ENCODE measurements around the gene PI4KB. TPM values are rescaled to one million over a fixed set of nuclear protein-coding genes. Genes with fewer than 3 reads are reported as not detected.

The PI4KB gene
- total and polyA plus RNA-seq, 4 donors, result 14.2 to 27.1 (median 19.2) TPM

GRCh38 chr1:151266315-151266714 is 60.9 kb downstream of the PI4KB start:
- Histone ChIP-seq H3K36me3 (ENCODE audit: control insufficient read depth in 4 of 4, insufficient read depth in 3 of 4, low read depth in 1 of 4, low read length in 3 of 4) (peaks cover 10 to 33% (median 13%) of the 10 kb centered on the region in 4 donors), H3K4me3 (ENCODE audit: low read depth in 1 of 3, low read length in 3 of 3) (no peak overlapping the region), H3K9me3 (ENCODE audit: control insufficient read depth in 4 of 4, low read length in 3 of 4) (no peaks in the 10 kb centered on the region), H3K4me1 (ENCODE audit: control insufficient read depth in 4 of 4, insufficient read depth in 4 of 4, low read length in 3 of 4) (peaks cover 9 to 26% (median 24%) of the 10 kb centered on the region in 4 donors), H3K9ac (ENCODE audit: low read depth in 1 of 2, low read length in 2 of 2) (no peak overlapping the region), H3K27ac (ENCODE audit: low read depth in 1 of 2, low read length in 2 of 2) (peak overlapping the region; percentile 54 to 81), H3K27me3 (ENCODE audit: control insufficient read depth in 4 of 4, insufficient read depth in 4 of 4, low read length in 3 of 4) (no peaks in the 10 kb centered on the region)
- WGBS, result 47% methylated on average over 3 of the region's 3 CpGs
- no peak for DNase-seq (ENCODE audit: low spot score)
- peak in 1 of 2 donors; percentile 51 for TF ChIP-seq RXRA (IDR thresholded peaks at IDR 0.05)
- no peak for TF ChIP-seq NR2F2 (IDR thresholded peaks at IDR 0.05)
- TF ChIP-seq HNF4A (conservative IDR thresholded peaks at IDR 0.05), result peak; percentile 64 to 67

GRCh38 chr1:151265446-151266236 is 61.6 kb downstream of the PI4KB start:
- no peak overlapping the region for H3K9ac ChIP-seq (ENCODE audit: low read depth in 1 of 2, low read length in 2 of 2)
- WGBS, result 56% methylated on average over 14 of the region's 14 CpGs
- H3K4me3 ChIP-seq (ENCODE audit: low read depth in 1 of 3, low read length in 3 of 3), result peak overlapping the region in 2 of 3 donors; percentile 9 to 26
- no peaks in the 10 kb centered on the region for H3K27me3 ChIP-seq (ENCODE audit: control insufficient read depth in 4 of 4, insufficient read depth in 4 of 4, low read length in 3 of 4)
- peak overlapping the region; percentile 54 to 81 for H3K27ac ChIP-seq (ENCODE audit: low read depth in 1 of 2, low read length in 2 of 2)
- peaks cover 9 to 33% (median 13%) of the 10 kb centered on the region in 4 donors for H3K36me3 ChIP-seq (ENCODE audit: control insufficient read depth in 4 of 4, insufficient read depth in 3 of 4, low read depth in 1 of 4, low read length in 3 of 4)
- H3K9me3 ChIP-seq (ENCODE audit: control insufficient read depth in 4 of 4, low read length in 3 of 4), result no peaks in the 10 kb centered on the region
- peaks cover 9 to 26% (median 24%) of the 10 kb centered on the region in 4 donors for H3K4me1 ChIP-seq (ENCODE audit: control insufficient read depth in 4 of 4, insufficient read depth in 4 of 4, low read length in 3 of 4)
- DNase-seq (ENCODE audit: low spot score), result no peak
- peak; percentile 71 for TF ChIP-seq YY1 (IDR thresholded peaks at IDR 0.05)
- TF ChIP-seq RAD21 (IDR thresholded peaks at IDR 0.05), result no peak
- peak; percentile 40 for TF ChIP-seq FOXA2 (IDR thresholded peaks at IDR 0.05)
- peak; percentile 65 for TF ChIP-seq REST (IDR thresholded peaks at IDR 0.05)
- TF ChIP-seq CTCF (IDR thresholded peaks at IDR 0.05; ENCODE audit: low read depth, low read length, missing input control), result no peak
- peak; percentile 60 for TF ChIP-seq MAX (IDR thresholded peaks at IDR 0.05)
- TF ChIP-seq FOXA1 (IDR thresholded peaks at IDR 0.05), result no peak
- TF ChIP-seq ZBTB33 (IDR thresholded peaks at IDR 0.05), result no peak
- TF ChIP-seq ATF3 (IDR thresholded peaks at IDR 0.05), result peak; percentile 29
- peak; percentile 90 to 92 for TF ChIP-seq RXRA (IDR thresholded peaks at IDR 0.05)
- TF ChIP-seq SP1 (IDR thresholded peaks at IDR 0.05), result peak; percentile 92
- peak; percentile 95 to 96 for TF ChIP-seq HNF4A (conservative IDR thresholded peaks at IDR 0.05)
- no peak for TF ChIP-seq TAF1 (conservative IDR thresholded peaks at IDR 0.05)
- TF ChIP-seq NR2F2 (IDR thresholded peaks at IDR 0.05), result peak; percentile 56
- peak; percentile 73 to 78 for TF ChIP-seq JUND (IDR thresholded peaks at IDR 0.05)
- TF ChIP-seq EGR1 (IDR thresholded peaks at IDR 0.05; ENCODE audit: low read depth in 2 of 2), result no peak
- TF ChIP-seq GABPA (IDR thresholded peaks at IDR 0.05 in 1 of 2, conservative IDR thresholded peaks at IDR 0.05 in 1 of 2), result peak in 1 of 2 donors; percentile 43
- TF ChIP-seq HNF4G (IDR thresholded peaks at IDR 0.05), result peak; percentile 94
